HG02840 (cell line): ENCODE measurements around the gene UBE2V1.
"Not testable (repeated sequence)": the region's sequence is repeated elsewhere in the genome, so short reads cannot be mapped to it uniquely, and the experiment has no call there.

Source experiments
- ATAC-seq: cut with Tn5 transposase; IDR thresholded peaks from one replicate; pipeline ENCODE4 v1.9.1; 2021; ENCODE audit warnings: mild to moderate bottlenecking, moderate library complexity, moderate number of reproducible peaks; ENCODE audit not compliant: unreplicated experiment, low FRiP score

UBE2V1 gene

DNA sequence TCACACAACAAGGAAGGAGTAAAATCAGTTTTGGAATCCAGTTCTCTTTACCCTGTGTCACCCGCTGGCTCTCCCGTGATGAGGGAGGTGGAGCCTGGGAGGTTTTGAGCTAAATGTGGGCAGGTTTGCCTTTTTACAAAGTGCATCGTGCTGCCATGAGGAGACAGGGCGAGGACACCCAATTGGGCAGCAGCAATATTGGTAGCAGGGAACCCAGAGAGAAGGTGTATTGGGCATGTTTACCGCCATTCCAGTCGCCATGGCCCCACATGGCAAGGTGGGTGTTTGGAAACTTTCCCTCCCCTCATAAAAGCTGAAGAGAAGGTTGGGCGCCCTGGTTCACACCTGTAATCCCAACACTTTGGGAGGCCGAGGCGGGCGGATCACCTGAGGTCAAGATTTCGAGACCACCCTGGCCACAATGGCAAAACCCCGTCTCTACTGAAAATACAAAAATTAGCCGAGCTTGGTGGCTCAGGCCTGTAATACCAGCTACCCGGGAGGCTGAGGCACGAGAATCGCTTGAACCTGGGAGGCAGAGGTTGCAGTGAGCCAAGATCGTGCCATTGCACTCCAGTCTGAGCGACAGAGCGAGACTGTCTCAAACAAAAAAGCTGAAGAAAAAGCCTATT lies 3.5 kb upstream of the UBE2V1 start:
- ATAC-seq: no peak

- peak; percentile 69 for ATAC-seq
Observed at GRCh38 chr20:50115591-50116367, 2.8 kb upstream of the UBE2V1 start.

DNA sequence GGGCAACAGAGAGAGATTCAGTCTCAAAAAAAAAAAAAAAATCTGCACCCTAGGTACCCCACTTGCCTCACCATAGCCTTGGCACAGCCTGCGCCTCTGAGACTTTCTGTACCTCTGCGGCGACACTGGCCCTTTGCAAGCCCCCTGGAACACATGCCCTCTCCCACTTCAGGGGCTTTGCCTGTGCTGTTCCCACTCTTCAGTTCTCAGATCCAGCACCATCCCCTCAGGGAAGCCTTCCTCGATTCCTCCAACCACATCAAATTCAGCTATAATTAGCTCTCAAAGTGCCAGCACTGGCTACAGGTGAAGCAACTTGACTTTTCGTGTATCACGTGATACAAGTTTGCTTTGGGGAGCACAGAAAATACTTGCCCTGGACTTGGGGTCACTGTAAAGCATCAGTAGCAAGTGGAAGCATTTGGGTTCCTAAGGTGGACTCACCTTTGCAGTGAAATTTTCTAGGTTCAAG lies 2.1 kb upstream of the UBE2V1 start:
- ATAC-seq: no peak

DNA sequence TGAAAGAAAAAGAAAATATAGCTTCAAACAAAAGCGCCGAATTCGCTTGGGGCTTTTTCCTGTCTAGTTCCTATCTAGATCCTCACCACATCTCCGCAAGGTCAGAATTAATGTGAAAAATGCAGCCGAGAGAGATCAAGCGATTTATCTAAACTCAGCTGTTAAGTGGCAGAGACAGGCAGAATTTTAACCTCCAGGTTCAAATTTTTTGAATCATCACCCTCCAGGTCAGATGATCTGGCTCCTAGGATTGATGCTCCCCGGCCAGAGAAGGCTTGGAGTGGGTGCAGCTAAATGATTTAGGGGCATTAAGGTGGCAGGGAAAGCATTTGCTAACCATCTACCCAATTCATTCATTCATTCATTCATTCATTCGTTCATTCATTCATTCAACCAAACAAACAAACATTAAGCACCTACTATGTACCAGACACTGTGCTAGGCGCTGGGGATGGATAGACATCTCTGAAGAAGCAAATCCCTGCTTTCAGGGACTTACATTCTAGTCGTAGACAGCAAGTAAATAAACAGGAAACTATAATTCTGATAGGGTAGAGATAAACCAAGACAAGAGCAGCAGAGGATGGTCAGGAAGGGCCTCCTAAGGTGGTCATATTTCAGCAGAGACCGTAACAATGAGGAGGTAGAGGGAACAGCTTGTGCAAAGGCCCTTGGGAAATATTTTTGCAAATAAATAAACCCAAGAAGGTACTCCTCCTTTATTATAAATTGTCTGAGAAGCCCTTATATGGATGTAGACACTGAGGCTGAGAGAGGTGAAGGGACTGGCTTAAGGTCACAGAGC lies 672 bp upstream of the UBE2V1 start:
- ATAC-seq: no peak

- ATAC-seq: no peak
Observed at GRCh38 chr20:50111829-50112495, 988 bp downstream of the UBE2V1 start.

DNA sequence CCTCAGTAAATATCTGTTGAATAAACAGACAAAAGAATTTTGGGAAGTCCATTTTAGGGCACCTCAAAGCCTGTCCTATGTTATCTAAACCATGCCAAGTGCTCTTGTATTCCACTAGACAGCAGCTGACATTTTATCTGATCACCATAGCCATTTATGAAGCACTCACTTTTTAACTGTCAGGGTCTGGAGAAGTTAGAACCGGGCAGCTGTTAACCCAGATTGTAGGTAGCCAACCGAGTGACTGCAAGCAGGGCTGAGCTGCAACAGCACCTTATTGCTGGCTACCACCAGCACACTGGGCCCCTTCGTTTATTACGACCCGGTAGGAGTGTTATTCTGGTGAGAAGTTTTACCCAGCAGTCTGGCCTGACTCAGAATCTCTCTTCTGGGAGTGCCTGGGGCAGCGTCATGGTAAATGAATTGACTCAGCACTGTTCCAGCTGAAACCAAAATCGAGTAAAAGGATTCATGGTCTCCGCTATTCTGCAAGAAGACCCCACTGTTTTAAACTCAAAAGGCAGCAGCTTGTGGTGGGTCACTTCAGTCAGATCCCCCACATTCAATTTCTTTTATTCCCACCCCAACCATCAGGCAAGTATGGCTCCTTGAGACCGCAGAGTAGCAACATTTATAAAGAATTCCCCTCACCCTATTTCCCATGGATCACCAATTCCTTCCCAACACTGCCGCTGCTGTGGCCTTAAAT lies 1.7 kb downstream of the UBE2V1 start:
- no peak for ATAC-seq

DNA sequence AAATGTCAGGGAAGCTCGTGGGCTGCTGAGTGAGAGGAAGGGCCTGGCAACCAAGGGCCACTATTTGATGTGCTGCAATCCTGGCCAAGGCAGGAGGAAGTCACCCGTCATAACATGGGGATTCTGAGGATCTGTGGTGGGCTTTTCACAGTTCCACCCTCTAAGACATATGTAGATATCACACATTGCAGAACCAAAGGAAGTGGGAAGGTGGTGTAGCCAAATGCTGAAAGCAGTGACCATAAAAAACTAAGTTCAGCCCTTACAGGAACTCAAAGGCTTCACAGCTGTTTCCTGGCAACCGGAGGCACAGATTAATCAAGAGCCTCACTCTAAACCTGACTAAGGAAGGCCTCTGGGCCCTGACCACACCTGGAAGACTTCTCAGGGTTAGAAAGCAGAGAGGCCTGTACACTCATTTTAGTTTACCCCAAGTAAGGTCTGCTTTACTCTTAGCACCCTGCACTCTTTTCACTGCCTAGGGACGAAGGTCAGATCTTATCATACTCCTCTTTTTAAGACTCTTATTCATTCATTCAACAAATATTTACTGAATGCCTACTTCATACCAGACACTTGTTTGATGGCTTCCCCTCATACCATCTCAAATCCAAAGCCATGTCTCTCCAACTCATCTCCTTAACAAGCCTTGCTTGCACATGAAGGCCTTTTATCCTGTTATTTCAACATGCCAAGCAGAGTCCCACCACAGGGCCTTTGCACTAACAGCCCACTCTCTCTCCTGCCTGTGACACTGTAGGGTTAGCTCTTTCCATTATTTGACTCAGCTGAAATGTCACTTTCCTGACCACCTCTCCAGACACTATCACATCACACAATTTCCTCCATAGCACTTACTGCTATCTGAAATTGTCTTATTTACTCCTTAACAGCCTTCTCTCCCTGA lies 2.6 kb downstream of the UBE2V1 start:
- ATAC-seq: no peak

GRCh38 chr20:50108556-50109235 lies 4.3 kb downstream of the UBE2V1 start:
- ATAC-seq: no peak

DNA sequence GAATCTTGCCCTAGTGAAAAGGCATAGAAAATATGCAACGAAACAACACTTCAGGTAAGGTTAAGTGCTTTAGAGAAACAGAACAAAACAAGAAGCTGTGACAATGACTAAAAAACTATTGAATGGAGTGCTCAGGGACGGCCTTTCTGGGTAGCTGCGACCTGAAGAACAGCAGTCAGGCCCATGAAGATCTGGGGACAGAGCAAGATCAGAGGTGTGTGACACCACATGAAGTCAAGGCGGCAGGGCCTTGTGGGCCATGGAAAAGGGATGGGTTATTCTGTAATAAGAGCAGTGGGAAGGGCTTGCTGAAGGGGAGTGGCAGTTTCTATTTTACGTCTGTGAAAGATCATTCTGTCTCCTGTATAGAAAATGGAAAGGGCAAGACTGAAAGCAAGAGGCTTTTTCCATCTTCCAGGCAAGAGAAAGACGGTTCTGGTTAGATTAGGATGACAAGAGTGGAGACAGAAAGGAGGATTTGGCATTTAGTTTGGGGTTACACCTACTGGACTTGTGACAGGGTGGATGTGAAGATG lies 5.1 kb downstream of the UBE2V1 start:
- no peak for ATAC-seq

DNA sequence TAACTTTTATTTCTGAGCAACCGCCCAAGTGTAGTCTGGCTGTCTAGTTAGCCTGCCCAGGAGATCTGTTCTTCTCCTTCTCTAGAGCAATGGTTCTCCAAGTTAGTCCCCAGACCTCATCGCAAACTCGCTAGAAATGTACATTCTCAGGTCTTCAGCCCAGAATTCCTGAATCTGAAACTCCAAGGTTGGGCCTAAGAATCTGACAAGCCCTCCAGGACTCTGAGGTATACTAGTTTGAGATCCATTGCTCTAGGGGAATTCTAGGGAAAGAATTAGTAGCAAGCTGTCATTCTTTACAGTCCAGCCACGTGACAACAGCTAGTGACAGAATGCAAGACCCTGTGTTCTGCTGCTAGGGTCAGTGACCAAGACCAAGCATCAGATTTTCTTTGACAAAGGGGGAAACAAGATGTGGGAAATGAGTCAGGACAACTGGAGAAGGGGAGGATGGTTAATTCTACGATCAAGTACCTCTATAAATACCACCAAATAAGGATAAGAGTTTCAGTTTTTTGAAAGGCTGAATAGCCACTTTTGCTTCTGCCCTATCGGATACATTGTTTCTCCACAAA lies 5.8 kb downstream of the UBE2V1 start:
- ATAC-seq: no peak

- not testable (repeated sequence) for ATAC-seq
Observed at GRCh38 chr20:50106669-50107068, 6.3 kb downstream of the UBE2V1 start.

GRCh38 chr20:50103464-50104107 lies 9.4 kb downstream of the UBE2V1 start:
- ATAC-seq: not testable (repeated sequence)

DNA sequence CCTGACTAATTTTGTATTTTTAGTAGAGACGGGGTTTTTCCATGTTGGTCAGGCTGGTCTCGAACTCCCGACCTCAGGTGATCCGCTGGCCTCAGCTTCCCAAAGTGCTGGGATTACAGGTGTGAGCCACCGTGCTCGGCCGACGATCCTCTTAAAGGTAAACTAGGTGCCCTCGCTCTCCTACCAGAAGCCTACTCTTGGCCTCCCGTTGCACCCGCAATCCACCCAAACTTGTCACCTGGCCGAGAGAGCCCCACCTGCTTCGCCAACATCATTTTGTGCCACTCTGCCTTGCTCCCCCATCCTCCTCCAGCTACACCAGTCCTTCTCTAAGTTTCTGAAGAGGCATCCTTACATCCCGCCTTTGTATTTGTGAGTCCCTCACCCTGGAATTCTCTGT lies 10.4 kb downstream of the UBE2V1 start:
- ATAC-seq: not testable (repeated sequence)

DNA sequence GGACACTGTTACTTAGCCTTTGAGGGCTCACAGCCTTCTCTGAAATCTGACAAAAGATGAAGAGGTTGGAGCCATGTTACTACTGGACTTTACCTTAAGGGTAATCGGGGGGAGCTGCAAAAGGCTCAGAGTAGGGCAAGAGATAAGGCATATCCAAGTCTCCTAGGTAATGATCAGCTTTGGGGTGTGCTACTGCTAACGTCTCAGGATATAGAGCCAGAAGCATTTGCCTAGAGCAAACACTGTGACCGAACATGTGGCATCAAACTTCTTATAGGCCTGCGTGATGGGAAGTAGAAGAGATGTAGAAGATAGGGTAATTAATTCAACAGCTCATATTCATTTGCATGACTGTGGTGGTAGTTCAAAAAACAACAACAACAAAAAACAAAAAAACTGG lies 11.1 kb downstream of the UBE2V1 start:
- ATAC-seq: no peak

- ATAC-seq: no peak
Observed at GRCh38 chr20:50101281-50101680, 11.7 kb downstream of the UBE2V1 start.

DNA sequence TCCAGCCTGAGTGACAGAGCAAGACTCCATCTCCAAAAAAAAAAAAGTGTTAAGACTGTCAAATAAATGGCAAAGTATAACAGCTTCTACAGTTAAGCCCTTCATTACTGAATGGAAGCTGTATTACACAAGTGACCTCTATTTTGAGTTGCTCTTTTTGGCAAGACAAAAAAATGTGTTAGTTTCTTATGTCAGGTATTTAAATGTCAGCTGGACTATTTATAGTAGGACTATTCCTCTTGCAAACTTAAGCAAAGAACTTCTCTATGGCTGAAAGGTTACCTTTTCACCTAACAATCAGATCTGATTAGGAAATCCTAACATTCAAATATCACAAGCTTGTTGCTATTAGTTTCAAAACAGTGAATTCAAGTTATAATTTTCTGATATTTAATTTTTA lies 12.4 kb downstream of the UBE2V1 start:
- ATAC-seq: no peak

DNA sequence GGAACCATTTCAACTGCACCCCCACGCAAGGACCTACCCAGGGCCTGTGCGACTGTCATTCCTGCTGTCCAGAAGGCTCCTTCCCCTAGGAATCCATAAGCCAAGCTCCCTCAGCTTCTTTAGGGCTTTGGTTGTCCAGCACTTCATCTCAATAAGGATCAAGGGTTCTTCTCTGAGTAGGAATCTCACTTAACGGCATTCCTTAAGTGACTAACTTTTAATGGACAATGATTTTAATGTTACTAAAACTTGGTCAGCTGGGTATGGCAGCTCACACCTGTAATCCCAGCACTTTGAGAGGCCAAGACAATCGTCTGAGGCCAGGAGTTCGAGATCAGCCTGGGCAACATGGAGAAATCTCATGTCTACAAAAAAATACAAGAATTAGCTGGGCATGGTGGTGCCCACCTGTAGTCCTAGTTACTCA lies 13.4 kb downstream of the UBE2V1 start:
- ATAC-seq: no peak
